Hepatocyte (in vitro differentiated cells): ENCODE results near the gene DOCK4.

ENCODE experiments used
- EZH2 ChIP-seq: fragments of 200-600 bp; sonication (generic); IDR thresholded peaks from 2 replicates; pipeline ENCODE4 v1.6.1; 2016; ENCODE audit warnings: antibody characterized with exemption, mild to moderate bottlenecking, borderline replicate concordance
- TF ChIP-seq, protein P1 (sequence below): fragments of 200-600 bp; sonication (generic); IDR thresholded peaks from 2 replicates; pipeline ENCODE4 v1.5.1; 2016; ENCODE audit warnings: antibody characterized with exemption, mild to moderate bottlenecking; ENCODE audit not compliant: poor library complexity

DNA sequence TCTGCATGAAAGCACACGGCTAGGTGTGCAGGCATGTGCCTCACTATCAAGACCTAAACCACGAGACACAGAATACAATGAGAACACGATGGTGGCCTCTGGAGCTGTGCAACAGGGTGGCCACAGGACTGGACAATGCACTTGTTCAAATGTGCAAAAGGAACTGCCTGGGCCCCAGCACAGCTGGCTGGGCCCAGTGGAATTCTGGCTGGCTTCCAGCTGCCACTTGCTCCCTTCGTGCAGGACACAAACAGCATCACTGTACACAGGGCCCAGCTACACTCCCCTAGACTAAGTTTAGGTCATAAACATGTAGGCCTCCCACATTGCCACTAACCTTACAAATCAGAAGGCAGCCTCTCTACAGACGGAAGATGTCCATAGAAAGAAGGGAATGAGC, 23.4 kb downstream of the DOCK4 start:
- TF ChIP-seq, protein P1, sequence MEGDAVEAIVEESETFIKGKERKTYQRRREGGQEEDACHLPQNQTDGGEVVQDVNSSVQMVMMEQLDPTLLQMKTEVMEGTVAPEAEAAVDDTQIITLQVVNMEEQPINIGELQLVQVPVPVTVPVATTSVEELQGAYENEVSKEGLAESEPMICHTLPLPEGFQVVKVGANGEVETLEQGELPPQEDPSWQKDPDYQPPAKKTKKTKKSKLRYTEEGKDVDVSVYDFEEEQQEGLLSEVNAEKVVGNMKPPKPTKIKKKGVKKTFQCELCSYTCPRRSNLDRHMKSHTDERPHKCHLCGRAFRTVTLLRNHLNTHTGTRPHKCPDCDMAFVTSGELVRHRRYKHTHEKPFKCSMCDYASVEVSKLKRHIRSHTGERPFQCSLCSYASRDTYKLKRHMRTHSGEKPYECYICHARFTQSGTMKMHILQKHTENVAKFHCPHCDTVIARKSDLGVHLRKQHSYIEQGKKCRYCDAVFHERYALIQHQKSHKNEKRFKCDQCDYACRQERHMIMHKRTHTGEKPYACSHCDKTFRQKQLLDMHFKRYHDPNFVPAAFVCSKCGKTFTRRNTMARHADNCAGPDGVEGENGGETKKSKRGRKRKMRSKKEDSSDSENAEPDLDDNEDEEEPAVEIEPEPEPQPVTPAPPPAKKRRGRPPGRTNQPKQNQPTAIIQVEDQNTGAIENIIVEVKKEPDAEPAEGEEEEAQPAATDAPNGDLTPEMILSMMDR, result no peak
- TF ChIP-seq EZH2, result no peak
